Activated T-cell treated with anti-CD3 and anti-CD28 coated beads, Interleukin-2, amount 50 U/mL, for 24 hours (primary cell): ENCODE measurements around the gene RCL1.
A peak's percentile ranks its signal among the peaks of the same experiment; 100 is the strongest.

Experiments used
- DNase-seq: peaks from one replicate; pipeline ENCODE4 v3.0.0-alpha.2; 2020
- H3K27ac Mint-ChIP-seq: 2 replicates; pipeline ENCODE4 v1.8.0; 2020; ENCODE audit warnings: mild to moderate bottlenecking, mixed read lengths
- H3K27me3 Mint-ChIP-seq: 2 replicates; pipeline ENCODE4 v1.8.0; 2020; ENCODE audit warnings: mixed read lengths
- H3K36me3 Mint-ChIP-seq: 2 replicates; pipeline ENCODE4 v1.8.0; 2020; ENCODE audit warnings: low read depth, mixed read lengths
- H3K4me1 Mint-ChIP-seq: 2 replicates; pipeline ENCODE4 v1.8.0; 2020; ENCODE audit warnings: low read depth, mixed read lengths
- H3K4me3 Mint-ChIP-seq: 2 replicates; pipeline ENCODE4 v1.8.0; 2020; ENCODE audit warnings: mild to moderate bottlenecking, moderate library complexity, mixed read lengths
- H3K9me3 Mint-ChIP-seq: 2 replicates; pipeline ENCODE4 v1.8.0; 2020; ENCODE audit warnings: mixed read lengths

Gene RCL1

GRCh38 chr9:4814913-4815312 is 22.2 kb downstream of the RCL1 start:
- DNase-seq, result no peak
- peaks cover 9% of the 10 kb centered on the region for H3K9me3 Mint-ChIP-seq
- peak overlapping the region; percentile 70 for H3K27ac Mint-ChIP-seq
- H3K4me3 Mint-ChIP-seq, result peak overlapping the region; percentile 27
- H3K36me3 Mint-ChIP-seq, result peaks cover 48% of the 10 kb centered on the region
- H3K4me1 Mint-ChIP-seq, result peaks cover 49% of the 10 kb centered on the region
- H3K27me3 Mint-ChIP-seq, result no peaks in the 10 kb centered on the region

- H3K27ac Mint-ChIP-seq, result peak overlapping the region; percentile 70
- DNase-seq, result no peak
- peaks cover 7% of the 10 kb centered on the region for H3K9me3 Mint-ChIP-seq
- peaks cover 52% of the 10 kb centered on the region for H3K4me1 Mint-ChIP-seq
- peaks cover 43% of the 10 kb centered on the region for H3K36me3 Mint-ChIP-seq
- no peak overlapping the region for H3K4me3 Mint-ChIP-seq
- no peaks in the 10 kb centered on the region for H3K27me3 Mint-ChIP-seq
These were observed 22.7 kb downstream of the RCL1 start for GRCh38 chr9:4815381-4815956.

GRCh38 chr9:4820168-4820567 is 27.4 kb downstream of the RCL1 start:
- peaks cover 44% of the 10 kb centered on the region for H3K4me1 Mint-ChIP-seq
- no peak overlapping the region for H3K4me3 Mint-ChIP-seq
- no peak for DNase-seq
- H3K36me3 Mint-ChIP-seq, result peaks cover 24% of the 10 kb centered on the region
- no peaks in the 10 kb centered on the region for H3K27me3 Mint-ChIP-seq
- no peaks in the 10 kb centered on the region for H3K9me3 Mint-ChIP-seq
- no peak overlapping the region for H3K27ac Mint-ChIP-seq

- H3K36me3 Mint-ChIP-seq, result peaks cover 32% of the 10 kb centered on the region
- H3K4me3 Mint-ChIP-seq, result no peak overlapping the region
- H3K4me1 Mint-ChIP-seq, result peaks cover 34% of the 10 kb centered on the region
- H3K27me3 Mint-ChIP-seq, result no peaks in the 10 kb centered on the region
- H3K27ac Mint-ChIP-seq, result no peak overlapping the region
- DNase-seq, result no peak
- no peaks in the 10 kb centered on the region for H3K9me3 Mint-ChIP-seq
These were observed 28.4 kb downstream of the RCL1 start for GRCh38 chr9:4821133-4821532.

- peaks cover 41% of the 10 kb centered on the region for H3K36me3 Mint-ChIP-seq
- no peak overlapping the region for H3K4me3 Mint-ChIP-seq
- no peaks in the 10 kb centered on the region for H3K9me3 Mint-ChIP-seq
- H3K4me1 Mint-ChIP-seq, result peaks cover 34% of the 10 kb centered on the region
- no peak for DNase-seq
- no peaks in the 10 kb centered on the region for H3K27me3 Mint-ChIP-seq
- H3K27ac Mint-ChIP-seq, result no peak overlapping the region
These were observed 29.3 kb downstream of the RCL1 start for GRCh38 chr9:4822057-4822456.

GRCh38 chr9:4826417-4827166 is 33.8 kb downstream of the RCL1 start:
- H3K36me3 Mint-ChIP-seq, result peaks cover 49% of the 10 kb centered on the region
- no peak for DNase-seq
- H3K4me3 Mint-ChIP-seq, result no peak overlapping the region
- no peak overlapping the region for H3K27ac Mint-ChIP-seq
- no peaks in the 10 kb centered on the region for H3K27me3 Mint-ChIP-seq
- peaks cover 15% of the 10 kb centered on the region for H3K4me1 Mint-ChIP-seq
- H3K9me3 Mint-ChIP-seq, result no peaks in the 10 kb centered on the region

GRCh38 chr9:4827224-4827623 is 34.5 kb downstream of the RCL1 start:
- Mint-ChIP-seq H3K4me3 (no peak overlapping the region), H3K27ac (no peak overlapping the region), H3K36me3 (peaks cover 49% of the 10 kb centered on the region), H3K9me3 (no peaks in the 10 kb centered on the region), H3K27me3 (no peaks in the 10 kb centered on the region), H3K4me1 (peaks cover 13% of the 10 kb centered on the region)
- no peak for DNase-seq

DNA sequence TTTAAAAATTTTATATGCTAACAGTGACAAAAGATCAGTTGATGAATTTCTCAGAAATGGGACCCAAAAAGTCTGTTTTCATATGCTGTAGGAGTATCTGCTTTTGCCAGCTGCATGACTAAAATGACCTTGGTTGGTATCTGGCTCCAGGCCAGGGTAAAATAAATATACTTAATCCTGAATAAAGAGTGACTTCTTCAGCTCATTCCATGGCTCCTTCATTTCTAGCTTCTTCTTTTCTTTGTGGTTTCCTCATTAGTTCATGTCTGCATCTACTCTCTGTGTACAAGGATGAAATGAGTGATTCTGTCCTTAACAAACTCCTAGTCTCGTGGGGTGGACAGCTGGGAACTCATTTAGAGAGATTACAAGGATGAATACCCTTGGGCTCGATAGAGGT is 36.0 kb downstream of the RCL1 start:
- Mint-ChIP-seq H3K27me3 (no peaks in the 10 kb centered on the region), H3K9me3 (no peaks in the 10 kb centered on the region), H3K4me3 (no peak overlapping the region), H3K4me1 (peaks cover 20% of the 10 kb centered on the region), H3K36me3 (peaks cover 55% of the 10 kb centered on the region), H3K27ac (no peak overlapping the region)
- DNase-seq, result no peak

- H3K4me3 Mint-ChIP-seq, result no peak overlapping the region
- H3K27ac Mint-ChIP-seq, result no peak overlapping the region
- no peak for DNase-seq
- no peaks in the 10 kb centered on the region for H3K27me3 Mint-ChIP-seq
- peaks cover 25% of the 10 kb centered on the region for H3K4me1 Mint-ChIP-seq
- peaks cover 58% of the 10 kb centered on the region for H3K36me3 Mint-ChIP-seq
- no peaks in the 10 kb centered on the region for H3K9me3 Mint-ChIP-seq
These were observed 37.2 kb downstream of the RCL1 start for GRCh38 chr9:4829969-4830368.

- Mint-ChIP-seq H3K27me3 (no peaks in the 10 kb centered on the region), H3K4me1 (peaks cover 25% of the 10 kb centered on the region), H3K4me3 (no peak overlapping the region), H3K27ac (no peak overlapping the region), H3K9me3 (no peaks in the 10 kb centered on the region), H3K36me3 (peaks cover 58% of the 10 kb centered on the region)
- DNase-seq, result no peak
These were observed 38.0 kb downstream of the RCL1 start for GRCh38 chr9:4830699-4831098.

GRCh38 chr9:4831119-4831518 is 38.4 kb downstream of the RCL1 start:
- Mint-ChIP-seq H3K27ac (no peak overlapping the region), H3K4me1 (peaks cover 25% of the 10 kb centered on the region), H3K27me3 (no peaks in the 10 kb centered on the region), H3K9me3 (no peaks in the 10 kb centered on the region), H3K4me3 (no peak overlapping the region), H3K36me3 (peaks cover 60% of the 10 kb centered on the region)
- no peak for DNase-seq

DNA sequence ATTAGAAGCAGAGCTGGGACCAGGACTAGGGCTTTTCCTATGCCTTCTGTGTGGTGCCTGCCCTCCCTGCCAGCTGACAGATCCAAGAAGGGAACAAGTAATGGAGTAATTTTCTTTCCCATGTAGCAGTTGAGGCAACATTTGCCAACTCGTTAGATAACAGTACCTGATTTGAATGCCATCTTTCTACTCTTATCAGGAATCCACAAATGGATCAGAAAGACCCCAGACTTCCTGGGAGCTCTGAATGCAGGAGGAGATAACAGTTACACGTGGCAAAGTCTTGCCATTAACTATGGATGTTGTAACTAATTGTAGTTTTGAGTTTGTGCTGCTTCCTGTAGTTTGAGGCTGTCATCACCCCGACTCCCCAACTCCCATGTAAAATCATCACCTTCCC is 39.2 kb downstream of the RCL1 start:
- Mint-ChIP-seq H3K4me1 (peaks cover 25% of the 10 kb centered on the region), H3K4me3 (no peak overlapping the region), H3K9me3 (no peaks in the 10 kb centered on the region), H3K27ac (no peak overlapping the region), H3K36me3 (peaks cover 60% of the 10 kb centered on the region), H3K27me3 (no peaks in the 10 kb centered on the region)
- DNase-seq, result no peak

DNA sequence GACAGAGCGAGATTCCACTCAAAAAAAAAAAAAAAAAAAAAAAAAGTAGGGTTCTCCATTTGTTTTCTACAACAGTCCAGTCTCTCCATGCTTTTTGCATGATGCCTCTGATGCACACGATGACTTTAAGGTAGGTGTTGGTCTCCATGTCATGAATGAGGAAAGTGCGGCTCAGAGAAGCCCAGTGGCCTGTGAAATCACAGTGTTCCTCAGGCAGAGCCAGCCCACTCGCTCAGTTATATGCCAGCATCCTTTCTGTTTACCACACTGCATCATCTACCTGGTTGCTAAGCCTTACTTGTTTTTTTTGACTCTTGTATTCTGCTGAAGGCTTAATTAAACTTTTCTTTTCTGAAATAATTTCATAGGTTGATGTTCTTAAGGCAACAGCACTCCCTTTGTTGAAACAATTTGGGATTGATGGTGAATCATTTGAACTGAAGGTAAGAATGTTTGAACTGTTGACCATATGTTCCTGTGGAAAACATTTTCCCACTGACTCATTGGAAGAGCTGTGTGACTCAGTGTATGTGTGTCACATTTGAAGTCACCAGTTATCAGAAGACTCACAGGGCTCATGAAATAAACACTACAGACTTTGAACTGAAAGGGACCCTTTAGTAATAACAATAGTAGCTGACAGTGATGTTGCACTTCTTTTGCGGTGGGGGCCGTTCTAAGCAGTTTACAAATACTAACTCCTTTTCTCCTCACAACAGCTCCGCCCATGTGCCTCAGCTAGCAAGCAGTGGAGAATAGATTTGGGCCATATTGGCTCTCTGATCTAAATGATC is 40.2 kb downstream of the RCL1 start:
- no peak overlapping the region for H3K4me3 Mint-ChIP-seq
- H3K4me1 Mint-ChIP-seq, result peaks cover 31% of the 10 kb centered on the region
- peaks cover 60% of the 10 kb centered on the region for H3K36me3 Mint-ChIP-seq

DNA sequence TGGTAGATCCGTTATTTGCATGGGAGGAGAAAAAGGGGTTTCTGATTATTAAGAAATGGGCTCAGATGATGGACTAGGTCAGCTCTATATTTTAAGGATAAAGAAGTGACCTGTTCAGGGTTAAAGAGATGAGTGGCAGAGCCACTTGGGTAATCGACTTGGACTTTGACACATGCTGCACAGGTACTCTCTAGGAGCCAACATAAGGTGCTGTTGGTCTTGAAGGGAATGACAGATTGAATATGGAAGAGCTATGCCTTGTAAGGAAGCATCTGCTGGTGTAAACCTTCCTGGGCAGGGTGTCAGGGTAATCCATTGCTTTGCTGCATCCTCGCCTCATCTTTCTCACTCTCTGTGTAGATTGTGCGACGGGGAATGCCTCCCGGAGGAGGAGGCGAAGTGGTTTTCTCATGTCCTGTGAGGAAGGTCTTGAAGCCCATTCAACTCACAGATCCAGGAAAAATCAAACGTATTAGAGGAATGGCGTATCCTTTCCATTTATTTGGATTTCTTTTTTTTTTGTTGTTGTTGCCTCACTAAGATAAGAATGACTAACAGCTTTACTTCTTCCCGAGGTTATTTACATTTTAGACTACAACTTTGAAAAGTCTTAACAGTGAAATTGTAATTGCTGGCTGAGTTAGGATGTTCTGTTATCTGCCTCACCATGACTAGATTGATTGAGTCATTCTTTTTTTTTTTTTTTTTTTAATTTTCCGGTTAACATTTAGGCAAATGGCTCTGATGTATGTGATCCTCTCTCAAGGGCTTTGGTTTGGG is 41.2 kb downstream of the RCL1 start:
- Mint-ChIP-seq H3K27ac (peak overlapping the region; percentile 58), H3K36me3 (peaks cover 63% of the 10 kb centered on the region), H3K4me1 (peaks cover 38% of the 10 kb centered on the region), H3K9me3 (no peaks in the 10 kb centered on the region), H3K4me3 (no peak overlapping the region), H3K27me3 (no peaks in the 10 kb centered on the region)
- DNase-seq, result no peak

More for the DNA sequence above, 40.2 kb downstream of the RCL1 start:
- Mint-ChIP-seq H3K27me3 (no peaks in the 10 kb centered on the region), H3K9me3 (no peaks in the 10 kb centered on the region), H3K27ac (peak overlapping the region; percentile 79)
- DNase-seq, result no peak
